Activated T-cell treated with anti-CD3 and anti-CD28 coated beads for 4 hours (primary cell): ENCODE measurements around the gene LGI2.
A peak's percentile ranks its signal among the peaks of the same experiment; 100 is the strongest.

Source experiments
- DNase-seq: peaks from one replicate; pipeline ENCODE4 v3.0.0-alpha.2; 2020

Gene LGI2

DNA sequence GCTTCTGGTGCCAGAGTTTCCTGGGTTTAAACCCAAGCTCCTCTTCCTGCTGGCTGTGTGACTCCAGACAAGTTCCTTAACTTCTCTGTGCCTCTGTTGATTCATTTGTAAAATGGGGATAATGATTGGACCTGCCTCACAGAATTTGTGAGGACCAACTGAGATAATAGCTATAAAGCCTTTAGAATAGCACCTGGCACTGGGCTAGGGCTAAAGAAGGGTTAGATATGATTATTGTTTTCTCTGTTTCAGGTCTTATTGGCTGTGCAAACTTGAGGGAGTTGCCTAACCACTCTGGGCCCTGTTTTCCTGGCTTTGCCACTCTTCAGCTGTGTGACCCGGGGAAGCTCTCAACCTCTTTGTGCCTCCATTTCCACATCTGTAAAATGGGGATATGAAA lies 37.8 kb downstream of the LGI2 start:
- DNase-seq: no peak

DNA sequence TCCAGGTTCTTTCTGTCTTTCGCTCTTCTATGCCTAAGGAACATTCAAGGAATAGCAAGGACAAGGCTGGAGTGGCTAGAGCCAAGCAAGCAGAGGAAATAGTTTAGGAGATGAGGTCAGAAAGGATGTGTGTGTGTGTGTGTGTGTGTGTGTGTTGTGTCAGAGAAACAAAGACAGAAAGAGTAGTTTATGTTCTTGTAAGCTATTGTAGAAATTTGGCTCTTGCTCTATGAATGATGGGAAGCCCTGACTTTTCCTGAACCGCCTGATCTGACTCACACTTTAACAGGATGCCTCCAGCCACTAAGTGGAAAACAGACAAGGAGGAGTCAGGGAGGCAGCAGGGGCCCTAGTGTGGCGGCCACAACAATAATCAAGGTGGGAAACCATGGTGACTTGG lies 39.7 kb downstream of the LGI2 start:
- DNase-seq: no peak

DNA sequence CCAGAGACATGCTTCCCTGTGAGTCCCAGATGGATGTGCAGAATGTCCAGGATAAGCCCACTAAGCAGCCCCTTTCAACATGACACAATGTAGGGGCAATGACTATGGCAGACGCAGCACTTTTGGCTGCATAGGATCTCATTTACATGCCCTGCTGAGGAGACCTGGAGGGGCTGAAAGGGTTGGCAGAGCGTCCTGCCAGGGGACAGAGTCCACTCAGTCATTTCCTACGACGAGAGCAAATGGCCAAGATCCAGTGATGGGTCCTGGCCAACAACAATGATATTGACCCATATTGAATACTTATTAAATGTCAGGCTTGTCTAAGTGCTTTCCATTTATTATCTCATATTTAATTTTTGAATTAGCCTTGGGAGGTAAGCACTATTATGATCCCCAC lies 41.4 kb downstream of the LGI2 start:
- DNase-seq: no peak

DNA sequence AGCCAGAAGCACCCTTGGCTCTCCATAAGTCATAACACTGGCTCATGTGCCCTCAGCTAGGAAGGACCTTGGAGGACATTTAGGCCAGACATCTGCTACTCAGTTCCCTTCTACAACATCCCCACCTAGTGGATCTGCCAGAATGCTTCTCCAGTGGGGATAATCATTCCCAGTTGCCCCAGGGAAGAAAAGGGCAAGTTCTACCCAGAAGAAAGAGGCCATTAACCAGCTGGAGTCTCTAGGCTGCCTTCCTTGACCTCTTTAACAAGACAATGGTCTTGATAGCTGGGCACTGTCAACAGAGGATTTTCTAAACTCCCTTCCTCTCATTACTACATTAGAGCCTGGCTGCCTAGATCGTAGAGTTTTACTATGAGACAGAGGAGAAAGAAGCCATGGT lies 42.0 kb downstream of the LGI2 start:
- DNase-seq: no peak

DNA sequence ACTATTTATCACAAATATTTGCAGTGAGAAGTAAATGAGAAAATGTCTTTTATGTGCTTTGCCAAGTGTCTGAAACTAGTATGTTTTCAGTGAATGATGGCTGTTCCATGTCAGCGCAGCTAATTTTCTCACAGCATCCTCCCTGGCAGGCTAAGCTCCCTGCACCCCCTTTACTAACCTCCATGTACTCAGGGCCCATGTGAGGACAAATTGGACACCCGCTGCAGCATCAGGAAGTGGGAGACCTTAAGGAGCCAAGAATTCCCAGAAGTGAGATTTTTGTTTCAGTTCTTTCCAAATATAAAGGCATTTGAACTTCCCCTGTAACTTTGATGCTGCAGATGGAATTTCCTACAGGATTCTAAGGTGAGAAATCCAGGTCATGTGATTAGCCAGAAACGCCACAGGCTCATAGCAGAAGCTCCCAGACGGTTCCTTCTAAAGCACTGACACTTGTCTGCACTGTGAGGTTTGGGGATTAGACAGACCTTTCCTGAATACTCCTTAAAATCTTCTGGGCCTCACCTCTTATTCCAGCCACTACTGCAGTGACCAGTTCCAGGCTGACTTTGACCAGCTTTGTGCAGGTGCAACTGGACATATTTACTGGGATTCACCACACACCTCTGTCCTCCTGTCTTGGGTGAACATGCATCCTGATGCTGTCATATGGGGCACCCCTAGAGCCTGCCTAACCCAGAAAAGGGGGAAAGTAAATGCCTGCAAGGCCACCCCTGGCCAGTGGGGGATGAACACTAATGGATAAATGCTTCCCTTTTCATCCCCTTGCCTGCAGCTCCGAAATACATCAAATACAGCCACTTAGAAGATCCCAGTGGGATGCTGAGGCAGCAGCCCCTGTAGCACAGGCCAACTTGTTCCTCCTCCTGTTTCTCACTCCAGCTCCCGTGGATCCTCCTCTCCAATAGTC lies 45.9 kb downstream of the LGI2 start:
- no peak for DNase-seq

DNA sequence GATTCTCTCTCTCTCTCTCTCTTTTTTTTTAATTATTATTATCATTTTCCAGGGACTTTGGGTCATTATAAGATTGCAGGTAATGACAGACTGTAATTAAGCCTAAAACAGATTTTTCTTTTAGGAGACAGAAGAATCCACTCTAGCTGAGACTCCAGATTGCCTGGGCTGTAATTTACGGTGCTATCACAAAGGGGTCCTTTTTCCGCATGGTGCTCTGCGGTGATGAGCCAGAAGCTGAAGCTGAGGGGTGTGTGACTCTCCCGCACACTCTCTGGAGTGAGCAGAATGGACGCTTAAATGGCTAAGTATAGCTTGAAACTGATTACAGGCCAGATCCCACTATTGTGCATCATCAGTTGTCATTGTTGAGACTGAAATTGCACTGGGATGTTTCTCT lies 50.0 kb downstream of the LGI2 start:
- no peak for DNase-seq

DNA sequence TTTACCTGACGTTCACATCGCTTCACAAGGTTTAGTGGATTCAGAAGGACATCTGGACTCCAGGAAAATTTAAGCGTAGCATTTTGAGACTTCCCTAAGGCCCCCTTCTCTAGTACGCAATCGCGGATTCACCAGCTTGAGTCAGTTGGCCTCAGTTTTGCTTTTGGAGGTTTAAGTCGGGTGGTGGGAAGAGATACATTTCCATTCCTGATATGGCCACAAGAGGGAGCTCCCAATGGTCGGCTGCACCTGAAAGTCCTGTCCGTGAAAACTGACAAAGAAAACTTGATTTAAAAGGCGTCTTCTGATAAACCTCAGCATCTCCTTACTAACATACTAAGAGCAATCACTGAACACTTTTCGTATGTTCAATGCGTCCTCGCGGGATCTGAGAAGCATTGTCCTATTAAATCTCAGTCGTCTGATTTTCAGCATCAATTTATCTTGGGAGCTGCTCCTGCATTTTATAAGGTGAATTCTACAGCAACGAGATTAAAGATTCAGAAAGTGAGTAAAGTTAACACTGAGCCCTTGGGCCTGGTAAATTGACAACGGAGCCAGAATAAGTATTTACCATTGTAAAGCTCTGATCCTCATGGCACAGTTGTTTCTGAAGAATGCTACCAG lies 50.6 kb downstream of the LGI2 start:
- DNase-seq: peak; percentile 24

DNA sequence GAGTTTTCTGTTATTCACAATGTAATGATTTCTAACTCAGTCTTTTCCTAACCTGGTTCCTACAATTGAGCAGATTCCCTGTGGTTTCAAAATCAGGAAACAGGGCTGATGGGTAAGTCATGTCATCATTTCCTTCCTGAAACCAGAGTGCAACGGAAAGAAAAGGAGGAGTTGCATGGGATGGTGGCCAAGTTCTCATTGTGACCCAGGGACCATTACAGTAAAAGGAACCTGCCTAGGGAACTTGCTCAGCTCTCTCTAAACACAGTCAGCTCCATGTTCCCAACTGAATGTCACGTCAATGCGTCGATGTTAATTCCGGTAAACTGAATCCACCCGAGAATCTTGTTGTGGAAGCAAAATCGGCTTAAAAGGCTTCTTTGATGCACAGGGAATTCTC lies 51.2 kb downstream of the LGI2 start:
- DNase-seq: no peak

DNA sequence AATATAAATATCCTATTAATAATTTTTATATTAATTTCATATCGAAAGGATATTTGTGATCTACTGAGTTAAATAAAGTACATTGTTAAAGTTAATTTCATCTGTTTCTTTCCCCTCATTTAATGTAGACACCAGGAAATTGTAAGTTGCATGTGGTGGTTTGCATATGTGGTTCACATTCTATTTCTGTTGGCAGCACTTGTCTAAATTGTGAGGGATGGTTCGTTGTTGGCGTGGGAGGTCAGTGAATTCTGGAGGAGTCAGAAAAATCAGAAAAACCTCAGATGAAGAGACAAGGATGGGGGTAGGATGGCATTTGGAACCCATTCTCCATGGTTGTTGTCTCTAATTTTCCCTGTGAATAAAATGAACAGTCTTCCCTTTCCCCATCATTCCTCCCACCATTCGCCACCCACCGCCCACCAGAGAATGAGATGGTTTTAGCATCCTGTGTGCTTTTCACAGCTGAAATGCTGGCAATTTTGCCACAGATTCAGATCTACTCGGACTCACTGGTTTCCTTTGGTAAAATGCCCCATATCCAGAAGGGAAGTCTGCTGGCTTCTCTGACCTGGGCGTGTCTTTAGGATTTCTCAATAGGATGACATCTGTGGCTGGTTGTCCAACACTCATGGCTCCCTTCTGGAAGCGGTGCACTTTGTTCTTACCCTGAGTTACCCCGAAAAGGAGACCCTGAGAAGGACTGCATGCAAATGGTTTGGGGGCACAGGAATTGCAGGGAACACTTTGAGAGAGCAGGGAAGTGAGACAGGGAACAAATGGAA lies 52.3 kb downstream of the LGI2 start:
- no peak for DNase-seq

DNA sequence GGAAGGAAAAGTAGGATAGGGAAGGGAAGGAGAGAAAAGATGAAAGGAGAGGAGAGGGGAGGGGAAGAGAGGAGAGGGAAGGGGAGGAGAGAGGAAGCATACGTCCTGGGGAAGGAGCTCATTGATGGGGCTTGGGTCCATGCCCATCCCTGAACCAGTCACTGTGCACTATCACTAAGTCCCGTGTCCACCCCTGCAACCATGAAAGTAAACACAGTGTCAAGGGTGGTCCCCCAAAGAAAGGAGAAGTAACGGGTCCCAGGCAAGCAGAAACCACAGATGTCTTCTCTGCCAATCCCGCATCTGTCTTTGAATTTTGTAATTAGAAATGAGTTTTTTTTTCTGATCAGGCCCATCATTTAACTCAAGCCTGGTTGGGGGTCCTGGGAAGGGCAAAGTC lies 55.2 kb downstream of the LGI2 start:
- no peak for DNase-seq

DNA sequence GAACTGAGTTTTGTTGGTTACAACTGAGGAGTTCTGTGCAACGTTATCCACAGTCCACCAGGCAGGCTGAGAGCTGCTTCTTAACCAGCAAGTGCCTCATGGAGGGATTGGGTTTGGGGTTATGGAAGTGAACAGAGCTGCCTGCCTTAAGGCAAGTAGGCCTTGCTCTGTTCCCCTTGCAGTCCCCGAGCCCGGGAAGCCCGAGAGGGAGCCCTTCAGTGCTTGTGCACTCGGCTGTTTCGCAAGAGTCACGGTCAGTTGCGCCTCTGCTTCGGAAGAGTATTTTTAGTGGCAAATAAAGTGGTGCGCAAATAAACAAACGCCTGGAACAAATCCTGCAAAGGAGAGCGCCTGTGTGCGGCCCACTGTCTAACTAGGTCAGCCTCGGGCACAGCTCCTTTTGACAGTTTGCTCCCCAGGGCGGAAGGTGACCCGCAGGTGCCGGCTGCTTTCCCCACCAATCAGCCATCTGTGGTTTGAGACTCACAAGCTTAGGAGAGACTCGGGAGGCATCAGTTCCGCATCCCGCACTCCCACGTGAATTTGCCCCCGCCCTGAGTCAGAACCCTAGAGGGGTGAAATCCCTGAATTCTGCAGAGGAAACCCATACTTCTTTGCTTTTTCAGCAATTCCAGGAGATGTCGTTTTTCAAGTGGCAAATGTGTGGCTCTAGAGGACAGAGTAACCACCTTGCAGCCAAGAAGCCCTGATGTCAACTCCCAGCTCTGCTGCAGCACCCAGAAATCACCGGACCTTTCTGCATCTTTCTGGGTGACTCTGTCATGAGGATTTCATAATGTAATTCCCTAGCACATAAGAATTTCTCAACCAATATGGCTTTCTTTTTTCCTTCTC lies 56.8 kb downstream of the LGI2 start:
- DNase-seq: no peak

DNA sequence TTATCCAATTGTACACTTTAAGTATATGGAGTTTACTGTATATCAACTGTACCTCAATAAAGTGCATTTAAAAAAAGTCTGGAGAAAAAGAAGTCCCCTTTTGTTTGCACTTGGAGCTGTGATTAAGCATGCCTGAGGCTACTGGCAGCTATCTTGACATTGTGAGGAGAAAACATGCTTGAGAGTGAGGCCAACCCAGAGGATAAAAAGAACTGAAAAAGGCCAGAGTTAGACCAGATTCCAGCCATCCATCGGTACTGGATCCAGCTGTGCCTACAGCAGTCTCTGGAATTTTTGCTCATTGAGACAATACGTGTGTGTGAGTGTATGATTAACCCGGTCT lies 57.4 kb downstream of the LGI2 start:
- DNase-seq: no peak

DNA sequence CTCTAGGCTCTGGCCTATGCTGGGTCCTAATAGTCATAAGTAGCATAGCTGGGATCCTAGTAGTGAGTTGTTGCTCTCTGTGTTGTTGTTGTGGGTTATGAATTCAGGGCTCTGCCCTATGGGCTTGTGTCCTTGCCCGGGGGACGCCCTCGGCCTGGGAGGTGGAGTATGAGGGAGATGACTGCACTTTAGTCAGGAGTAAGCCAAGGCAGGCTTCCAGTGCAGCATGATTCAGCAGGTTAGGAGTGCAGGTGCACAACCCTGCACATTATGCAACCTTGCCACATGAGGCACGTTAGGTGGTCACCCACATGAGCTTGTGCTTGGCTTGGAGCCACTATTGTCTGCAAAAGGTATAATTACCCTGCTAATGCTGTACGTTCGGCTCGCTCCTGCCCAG lies 59.6 kb downstream of the LGI2 start:
- no peak for DNase-seq

DNA sequence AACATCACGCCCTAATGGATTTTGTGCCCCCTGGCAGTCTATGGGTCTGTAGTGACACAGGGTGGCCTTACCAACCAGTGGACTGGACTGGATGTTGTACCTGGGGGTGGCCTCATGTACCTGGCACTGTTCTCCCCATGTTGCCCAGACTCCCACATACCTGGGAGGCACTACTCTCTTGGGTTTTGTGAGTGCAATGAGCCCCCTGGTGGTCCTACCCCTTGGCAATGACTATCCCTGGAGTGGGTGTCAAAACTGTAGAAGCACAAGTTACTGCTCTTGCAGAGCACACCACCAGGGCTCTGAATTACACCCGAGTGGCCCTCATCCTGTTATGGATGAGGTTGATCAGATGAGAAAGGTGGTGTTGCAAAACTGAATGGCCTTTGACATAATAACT lies 60.1 kb downstream of the LGI2 start:
- DNase-seq: no peak

DNA sequence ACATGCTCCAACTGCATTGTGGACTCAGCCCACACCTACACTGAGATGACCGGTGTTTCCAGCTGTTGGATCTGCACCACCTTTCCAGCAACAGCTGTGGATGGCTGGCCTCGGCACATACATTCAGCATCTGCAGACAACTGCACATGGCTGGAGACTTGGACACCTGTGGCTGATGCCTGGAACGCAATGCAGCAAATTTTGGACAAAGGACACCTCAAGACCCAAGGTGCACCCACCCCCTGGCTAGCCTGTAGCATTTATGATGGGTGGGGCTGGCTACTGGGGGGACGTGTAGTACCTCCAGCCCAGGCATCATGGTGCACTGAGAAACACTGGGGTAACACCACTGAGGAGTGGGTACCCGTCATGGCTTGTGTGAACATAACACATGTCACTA lies 60.6 kb downstream of the LGI2 start:
- no peak for DNase-seq

DNA sequence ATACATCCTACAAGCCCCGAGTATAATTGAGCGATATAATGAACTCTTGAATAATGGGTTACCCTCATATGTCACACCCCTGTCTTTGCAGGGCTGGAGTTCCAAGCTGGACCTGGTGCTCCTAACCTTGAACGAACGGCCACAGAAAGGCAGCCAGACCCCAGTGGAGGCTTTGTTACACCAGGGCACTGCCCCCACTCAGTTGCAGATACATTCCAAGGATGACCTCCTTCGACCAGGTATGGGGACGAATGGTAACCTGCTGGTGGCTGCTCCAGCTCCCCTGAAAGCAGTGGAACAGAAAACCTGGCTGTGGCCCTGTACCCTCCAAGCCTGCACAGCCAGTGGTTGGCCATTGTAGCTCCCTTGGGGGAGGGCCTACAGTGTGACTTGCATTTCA lies 61.3 kb downstream of the LGI2 start:
- no peak for DNase-seq

DNA sequence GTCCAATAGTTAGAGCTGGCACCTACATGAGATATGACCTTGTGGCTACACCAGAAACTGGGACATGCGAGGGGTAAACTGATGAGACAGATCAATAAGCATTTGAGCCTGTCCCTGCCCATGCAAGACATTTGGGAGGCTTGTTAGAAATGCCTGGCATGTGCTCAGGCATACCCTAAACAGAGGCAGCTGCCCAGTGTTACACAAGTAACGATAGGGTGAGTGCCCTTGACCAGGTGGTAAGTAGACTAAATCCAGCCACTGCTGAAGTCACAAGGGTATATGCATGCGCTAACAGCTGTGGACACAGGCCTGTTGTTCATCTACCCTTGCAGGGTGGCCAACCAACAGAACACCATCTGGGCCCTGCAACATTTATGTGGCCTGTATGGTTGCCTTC lies 61.8 kb downstream of the LGI2 start:
- no peak for DNase-seq

DNA sequence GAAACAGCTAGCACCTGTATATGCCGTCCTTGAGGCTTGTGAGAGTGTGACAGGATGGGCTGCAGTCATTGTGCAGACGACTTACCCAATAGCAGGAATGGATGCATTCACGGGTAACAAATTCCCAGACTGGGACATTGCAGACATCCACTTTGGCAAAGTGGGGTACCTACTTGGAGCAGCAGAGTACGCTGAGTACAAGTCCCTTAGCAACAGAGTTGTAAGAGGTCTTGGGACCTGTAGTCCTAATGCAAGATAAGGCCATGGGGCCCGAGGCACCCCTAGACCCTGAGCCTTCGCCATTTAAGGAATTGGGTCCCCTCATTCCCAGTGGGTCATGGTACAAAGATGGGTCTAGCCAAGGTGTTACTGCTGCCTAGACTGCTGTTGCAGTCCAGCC lies 62.5 kb downstream of the LGI2 start:
- no peak for DNase-seq

DNA sequence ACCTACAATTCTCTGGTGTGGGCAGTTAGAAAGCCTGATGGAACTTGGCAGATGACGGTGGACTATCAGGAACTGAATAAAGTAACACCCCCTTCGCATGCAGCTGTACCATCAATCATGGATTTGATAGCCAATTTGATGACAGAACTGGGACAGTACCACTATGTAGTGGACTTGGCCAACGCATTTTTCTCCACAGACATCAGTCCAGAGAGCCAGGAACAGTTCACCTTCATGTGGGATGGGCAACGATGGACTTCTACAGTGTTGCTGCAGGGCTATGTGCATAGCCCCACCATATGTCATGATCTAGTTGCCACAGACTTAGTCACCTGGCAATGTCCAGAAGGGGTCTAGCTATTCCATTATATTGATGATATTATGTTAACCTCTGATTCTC lies 63.4 kb downstream of the LGI2 start:
- DNase-seq: no peak

DNA sequence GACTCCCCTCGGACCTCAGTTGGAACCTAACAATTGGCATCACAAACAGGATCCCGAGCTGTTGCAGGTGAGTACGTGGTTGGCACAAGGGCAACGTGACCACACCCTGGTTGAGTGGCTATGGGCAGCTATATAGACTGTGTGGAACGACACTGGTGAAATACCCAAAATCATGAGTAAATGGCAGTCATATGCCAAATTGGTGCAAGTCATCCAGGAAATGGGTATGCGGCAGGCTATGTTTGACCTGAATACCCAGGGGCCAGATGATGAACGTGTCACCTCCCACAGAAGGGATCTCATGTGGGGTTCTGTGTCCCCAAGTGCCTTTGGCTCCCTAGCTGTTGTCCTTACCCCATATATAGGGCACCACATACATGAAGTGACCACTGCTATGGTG lies 64.7 kb downstream of the LGI2 start:
- no peak for DNase-seq

DNA sequence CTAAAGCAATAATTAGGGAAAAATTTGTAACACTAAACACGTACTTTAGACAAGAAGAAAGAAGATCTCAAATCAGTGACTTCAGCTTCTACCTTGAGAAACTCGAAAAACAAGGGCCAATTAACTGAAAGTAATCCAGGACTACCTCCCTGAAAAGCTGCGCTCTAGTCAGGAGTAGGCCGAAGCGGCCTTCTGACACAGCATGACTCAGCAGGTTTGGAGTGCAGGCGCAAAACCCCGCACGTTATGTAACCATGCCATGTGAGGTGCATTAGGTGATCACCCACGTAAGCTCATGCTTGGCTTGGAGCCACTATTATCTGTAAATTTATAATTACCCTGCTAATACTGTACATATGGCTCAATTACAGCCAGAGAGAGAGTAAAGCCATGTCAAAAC lies 65.1 kb downstream of the LGI2 start:
- no peak for DNase-seq

DNA sequence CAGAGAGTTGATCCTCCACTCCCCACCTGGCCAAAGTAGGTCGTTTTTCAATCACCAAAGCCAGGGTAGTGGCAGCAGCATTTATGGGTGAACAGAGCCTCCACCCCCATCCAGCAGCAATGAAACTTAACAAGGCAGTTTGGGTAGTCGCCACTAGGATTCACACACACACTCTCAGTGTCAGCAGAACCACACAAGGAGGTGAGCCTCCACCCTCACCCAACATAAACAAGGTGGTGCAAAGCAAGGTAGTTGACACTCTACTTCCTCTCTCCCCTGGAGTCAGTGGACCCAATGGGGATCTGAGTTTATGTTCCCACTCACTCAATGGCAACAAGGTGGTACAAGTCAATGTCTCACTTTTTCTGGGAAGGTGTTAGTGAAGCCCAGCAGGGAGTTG lies 67.5 kb downstream of the LGI2 start:
- no peak for DNase-seq

DNA sequence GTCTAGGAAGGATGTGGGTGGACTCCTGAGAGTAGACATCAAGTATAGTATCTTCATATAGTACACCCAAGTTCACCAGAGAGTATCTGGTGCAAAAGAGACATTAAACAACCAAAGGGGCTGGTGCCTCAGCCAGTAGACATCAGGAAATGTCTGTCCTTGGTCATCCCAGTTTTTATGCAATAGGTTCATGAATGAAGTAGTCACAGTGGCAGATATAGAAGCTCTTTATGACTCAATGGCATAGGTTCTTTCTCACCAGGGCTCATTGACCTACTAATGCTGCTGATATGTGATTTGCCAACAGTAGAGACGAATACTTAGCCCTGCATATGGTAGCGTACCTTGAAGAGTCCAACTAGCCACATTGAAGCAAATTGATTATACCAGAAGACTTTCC lies 72.9 kb downstream of the LGI2 start:
- DNase-seq: no peak
